ENCODE results near the gene RAP1B. TPM values are rescaled to one million over a fixed set of nuclear protein-coding genes. Genes with fewer than 3 reads are reported as not detected.
A peak's percentile ranks its signal among the peaks of the same experiment; 100 is the strongest.

RAP1B gene
- total RNA-seq, 2 donors from 2014 or later: 162 to 209 TPM

DNA sequence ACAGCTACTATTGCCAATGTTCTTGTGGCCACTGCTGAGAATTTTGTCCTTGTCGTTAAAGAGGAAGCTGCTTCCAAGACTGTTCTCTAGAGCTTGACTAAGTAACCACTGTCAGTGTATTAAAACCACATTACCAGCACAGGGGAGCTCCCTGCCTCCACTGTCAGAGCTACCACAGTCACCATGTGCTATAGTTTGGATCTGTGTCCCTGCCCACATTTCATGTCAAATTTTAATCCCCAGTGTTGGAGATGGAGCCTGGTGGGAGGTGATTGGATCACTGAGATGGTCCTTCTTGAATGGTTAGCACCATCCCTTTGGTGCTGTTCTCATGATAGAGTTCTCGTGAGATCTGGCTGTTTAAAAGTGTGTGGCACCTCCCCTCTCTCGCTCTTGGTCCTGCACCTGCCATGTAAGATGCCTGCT is 23.2 kb upstream of the RAP1B start:
- DNase-seq: peak; percentile 54 to 67
- H3K9me3 Mint-ChIP-seq: peaks cover 5 to 12% of the 10 kb centered on the region in 2 donors
- peaks cover 50% of the 10 kb centered on the region for H3K4me1 Mint-ChIP-seq (ENCODE audit: low read depth)
- H3K36me3 Mint-ChIP-seq (ENCODE audit: insufficient read depth in 2 of 2): peaks cover 10 to 24% of the 10 kb centered on the region in 2 donors
- ATAC-seq (replicated peaks in 1 of 2): peak; percentile 91 to 96
- H3K27me3 Mint-ChIP-seq (ENCODE audit: low read depth): no peaks in the 10 kb centered on the region
- peak overlapping the region; percentile 40 to 43 for H3K4me3 Mint-ChIP-seq
- peak overlapping the region; percentile 63 for H3K27ac Mint-ChIP-seq

DNA sequence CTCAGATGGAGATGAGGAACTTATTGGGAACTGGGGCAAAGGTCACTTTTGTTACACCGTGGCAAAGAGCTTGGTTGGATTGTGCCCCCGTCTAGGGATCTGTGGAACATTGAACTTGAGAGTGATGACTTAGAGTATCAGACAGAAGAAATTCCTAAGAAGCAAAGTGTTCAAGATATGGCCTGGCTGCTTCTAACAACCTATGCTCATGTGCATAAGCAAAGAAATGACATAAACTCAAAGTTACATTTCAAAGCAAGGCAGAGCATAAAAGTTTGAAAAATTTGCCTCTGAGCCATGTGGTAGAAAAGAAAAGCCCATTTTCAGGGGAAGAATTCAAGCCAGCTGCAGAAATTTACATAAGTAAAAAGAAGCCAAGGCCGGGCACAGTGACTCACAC is 21.5 kb upstream of the RAP1B start:
- Mint-ChIP-seq H3K36me3 (ENCODE audit: insufficient read depth in 2 of 2) (peaks cover 10 to 24% of the 10 kb centered on the region in 2 donors), H3K27me3 (ENCODE audit: low read depth) (no peaks in the 10 kb centered on the region), H3K27ac (no peak overlapping the region), H3K4me3 (no peak overlapping the region), H3K9me3 (peaks cover 5 to 12% of the 10 kb centered on the region in 2 donors), H3K4me1 (ENCODE audit: low read depth) (peaks cover 53% of the 10 kb centered on the region)
- DNase-seq: no peak
- no peak for ATAC-seq (replicated peaks in 1 of 2)

DNA sequence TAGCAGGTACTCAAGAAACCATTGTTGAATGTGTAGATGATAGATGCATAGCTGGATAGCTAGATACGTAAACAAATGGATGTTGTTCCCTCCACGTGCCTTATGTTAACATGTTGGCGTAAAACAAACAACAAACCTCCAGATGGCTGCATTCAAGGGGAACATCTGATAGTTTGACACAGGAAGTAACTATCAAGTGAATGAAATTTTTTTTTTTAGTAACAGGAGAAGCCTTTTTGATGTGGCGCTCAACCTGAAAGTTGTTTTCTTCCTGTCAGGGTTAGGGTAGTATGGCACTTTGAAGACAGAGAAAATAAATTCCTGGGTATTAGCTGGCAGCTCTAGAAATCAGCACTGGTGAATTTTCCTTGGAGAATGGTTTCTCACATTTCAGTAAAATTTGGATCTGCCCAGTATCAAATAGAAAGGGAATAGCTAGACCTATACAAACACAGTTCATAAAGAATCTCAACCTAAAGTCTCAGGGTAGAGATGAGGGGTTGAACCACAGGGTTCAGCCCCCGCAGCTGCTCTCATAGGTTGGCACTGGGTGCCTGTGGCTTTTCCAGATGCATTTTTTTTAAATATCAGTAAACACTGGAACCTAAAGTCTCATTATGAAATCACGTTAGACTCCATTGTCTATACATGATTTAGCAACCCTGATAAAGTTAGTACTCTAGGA is 18.8 kb upstream of the RAP1B start:
- Mint-ChIP-seq H3K27ac (peak overlapping the region; percentile 49), H3K36me3 (ENCODE audit: insufficient read depth in 2 of 2) (peaks cover 10 to 26% of the 10 kb centered on the region in 2 donors), H3K27me3 (ENCODE audit: low read depth) (no peaks in the 10 kb centered on the region), H3K4me3 (peak overlapping the region; percentile 63 to 76), H3K4me1 (ENCODE audit: low read depth) (peaks cover 49% of the 10 kb centered on the region), H3K9me3 (peaks cover 5 to 12% of the 10 kb centered on the region in 2 donors)
- DNase-seq: no peak
- peak; percentile 61 to 72 for ATAC-seq (replicated peaks in 1 of 2)

DNA sequence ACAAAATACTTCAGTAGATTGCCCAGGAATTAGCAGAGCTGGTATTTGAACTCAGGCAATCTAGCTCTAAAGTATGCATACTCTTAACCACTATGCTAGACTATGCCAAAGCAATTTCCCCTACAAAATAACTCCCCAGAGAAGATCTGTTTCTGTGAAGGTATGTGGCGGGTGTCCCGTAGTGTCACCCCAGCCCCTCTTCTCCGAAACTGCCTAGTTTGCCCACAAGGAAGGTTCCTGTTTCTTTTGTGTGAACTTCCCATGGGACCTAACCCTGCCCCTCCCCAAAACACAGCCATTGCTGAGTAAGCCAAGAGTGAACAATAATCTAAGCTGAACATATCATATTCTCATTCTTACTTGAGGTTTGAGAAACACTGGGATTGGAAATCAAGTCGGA is 15.5 kb upstream of the RAP1B start:
- H3K9me3 Mint-ChIP-seq: peaks cover 2% of the 10 kb centered on the region in 2 donors
- no peak overlapping the region for H3K27ac Mint-ChIP-seq
- peaks cover 65% of the 10 kb centered on the region for H3K4me1 Mint-ChIP-seq (ENCODE audit: low read depth)
- H3K36me3 Mint-ChIP-seq (ENCODE audit: insufficient read depth in 2 of 2): peaks cover 5 to 13% of the 10 kb centered on the region in 2 donors
- ATAC-seq (replicated peaks in 1 of 2) (no peak), DNase-seq (no peak)
- H3K4me3 Mint-ChIP-seq: no peak overlapping the region
- H3K27me3 Mint-ChIP-seq (ENCODE audit: low read depth): no peaks in the 10 kb centered on the region

- H3K4me3 Mint-ChIP-seq: peak overlapping the region in 1 of 2 donors; percentile 3
- H3K27me3 Mint-ChIP-seq (ENCODE audit: low read depth): no peaks in the 10 kb centered on the region
- H3K4me1 Mint-ChIP-seq (ENCODE audit: low read depth): peaks cover 48% of the 10 kb centered on the region
- H3K9me3 Mint-ChIP-seq: no peaks in the 10 kb centered on the region
- DNase-seq (no peak), ATAC-seq (replicated peaks in 1 of 2) (no peak)
- H3K36me3 Mint-ChIP-seq (ENCODE audit: insufficient read depth in 2 of 2): no peaks in the 10 kb centered on the region
- H3K27ac Mint-ChIP-seq: no peak overlapping the region
Observed at GRCh38 chr12:68601767-68602166, 8.9 kb upstream of the RAP1B start.

DNA sequence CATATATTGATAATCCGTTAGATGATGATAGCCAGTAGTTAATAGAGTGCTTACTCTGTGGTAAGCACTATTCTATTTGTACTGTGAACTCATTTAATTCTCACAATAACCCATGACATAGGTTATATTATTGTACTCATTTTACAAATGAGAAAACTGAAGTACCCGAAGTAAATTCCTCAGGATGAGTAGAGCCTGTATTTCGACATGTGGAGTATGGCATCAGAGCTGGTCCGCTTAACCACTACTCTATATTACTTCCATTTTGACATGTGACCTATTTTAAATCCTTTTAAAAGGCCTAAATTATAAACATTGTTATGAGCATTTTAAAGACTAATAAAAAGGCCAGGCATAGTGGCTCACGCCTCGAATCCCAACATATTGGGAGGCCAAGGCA is 8.0 kb upstream of the RAP1B start:
- Mint-ChIP-seq H3K27ac (no peak overlapping the region), H3K27me3 (ENCODE audit: low read depth) (no peaks in the 10 kb centered on the region), H3K4me3 (no peak overlapping the region), H3K9me3 (no peaks in the 10 kb centered on the region), H3K36me3 (ENCODE audit: insufficient read depth in 2 of 2) (no peaks in the 10 kb centered on the region), H3K4me1 (ENCODE audit: low read depth) (peaks cover 46% of the 10 kb centered on the region)
- DNase-seq: no peak
- no peak for ATAC-seq (replicated peaks in 1 of 2)

- Mint-ChIP-seq H3K36me3 (ENCODE audit: insufficient read depth in 2 of 2) (peaks cover 13 to 14% of the 10 kb centered on the region in 2 donors), H3K27ac (no peak overlapping the region), H3K9me3 (no peaks in the 10 kb centered on the region), H3K4me1 (ENCODE audit: low read depth) (peaks cover 40% of the 10 kb centered on the region), H3K4me3 (peak overlapping the region in 1 of 2 donors; percentile 23), H3K27me3 (ENCODE audit: low read depth) (no peaks in the 10 kb centered on the region)
- no peak for ATAC-seq (replicated peaks in 1 of 2)
- no peak for DNase-seq
Observed at GRCh38 chr12:68608191-68608590, 2.5 kb upstream of the RAP1B start.

- Mint-ChIP-seq H3K4me1 (ENCODE audit: low read depth) (peaks cover 54% of the 10 kb centered on the region), H3K4me3 (peak overlapping the region; percentile 94 to 96), H3K27ac (peak overlapping the region; percentile 97), H3K36me3 (ENCODE audit: insufficient read depth in 2 of 2) (peaks cover 24% of the 10 kb centered on the region in 2 donors), H3K9me3 (no peaks in the 10 kb centered on the region), H3K27me3 (ENCODE audit: low read depth) (no peaks in the 10 kb centered on the region)
- ATAC-seq (replicated peaks in 1 of 2) (no peak), DNase-seq (no peak)
Observed at GRCh38 chr12:68609998-68610369, 715 bp upstream of the RAP1B start.

DNA sequence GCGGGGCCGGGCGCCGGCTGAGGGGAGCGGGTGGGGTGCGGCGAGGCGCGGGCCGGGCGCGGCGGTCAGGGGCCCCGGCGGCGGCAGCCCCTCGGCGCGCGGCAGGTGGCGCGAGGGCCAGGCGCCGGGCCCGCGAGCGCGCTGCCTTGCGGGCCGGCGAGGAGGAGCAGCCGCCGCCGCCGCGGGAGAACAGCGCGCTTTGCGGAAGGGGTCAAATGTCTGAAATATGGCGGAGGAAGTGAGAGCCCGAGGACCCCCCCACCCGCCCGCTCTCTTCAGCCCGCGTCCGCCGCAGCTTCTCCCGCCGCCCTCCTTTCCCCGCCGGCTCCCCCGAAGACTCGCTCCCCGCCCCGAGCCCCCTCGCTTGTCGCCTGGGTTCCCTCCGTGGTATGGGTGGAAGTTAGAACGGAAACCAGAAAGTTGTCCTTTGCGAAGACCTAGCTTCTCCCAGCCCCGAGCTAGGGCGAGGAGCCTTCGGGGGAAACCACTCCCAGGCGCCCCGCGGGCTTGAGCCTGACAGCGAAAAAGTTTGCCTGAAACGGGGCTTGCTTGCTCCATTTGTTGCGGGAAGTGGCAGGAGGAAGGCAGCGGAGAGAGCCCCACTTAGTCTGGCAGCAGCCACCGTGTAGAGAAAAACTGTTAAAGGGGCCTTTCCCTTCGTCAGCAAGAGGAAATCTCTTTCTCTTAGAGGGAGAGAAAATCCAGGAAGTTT is 551 bp downstream of the RAP1B start:
- Mint-ChIP-seq H3K27ac (peak overlapping the region; percentile 99), H3K4me1 (ENCODE audit: low read depth) (peaks cover 66% of the 10 kb centered on the region), H3K36me3 (ENCODE audit: insufficient read depth in 2 of 2) (peaks cover 24 to 33% of the 10 kb centered on the region in 2 donors), H3K9me3 (no peaks in the 10 kb centered on the region), H3K4me3 (peak overlapping the region; percentile 99 to 100), H3K27me3 (ENCODE audit: low read depth) (no peaks in the 10 kb centered on the region)
- peak; percentile 51 to 56 for DNase-seq
- peak in 1 of 2 donors; percentile 18 for ATAC-seq (replicated peaks in 1 of 2)

GRCh38 chr12:68611806-68612160 is 1.1 kb downstream of the RAP1B start:
- Mint-ChIP-seq H3K4me1 (ENCODE audit: low read depth) (peaks cover 72% of the 10 kb centered on the region), H3K27ac (peak overlapping the region; percentile 99), H3K4me3 (peak overlapping the region; percentile 99 to 100), H3K9me3 (no peaks in the 10 kb centered on the region), H3K27me3 (ENCODE audit: low read depth) (no peaks in the 10 kb centered on the region), H3K36me3 (ENCODE audit: insufficient read depth in 2 of 2) (peaks cover 24 to 33% of the 10 kb centered on the region in 2 donors)
- no peak for DNase-seq
- no peak for ATAC-seq (replicated peaks in 1 of 2)

- peak in 1 of 2 donors; percentile 18 for ATAC-seq (replicated peaks in 1 of 2)
- Mint-ChIP-seq H3K4me3 (peak overlapping the region; percentile 99 to 100), H3K4me1 (ENCODE audit: low read depth) (peaks cover 76% of the 10 kb centered on the region), H3K36me3 (ENCODE audit: insufficient read depth in 2 of 2) (peaks cover 24 to 33% of the 10 kb centered on the region in 2 donors), H3K27ac (peak overlapping the region; percentile 99), H3K9me3 (no peaks in the 10 kb centered on the region), H3K27me3 (ENCODE audit: low read depth) (no peaks in the 10 kb centered on the region)
- no peak for DNase-seq
Observed at GRCh38 chr12:68612202-68612601, 1.5 kb downstream of the RAP1B start.

DNA sequence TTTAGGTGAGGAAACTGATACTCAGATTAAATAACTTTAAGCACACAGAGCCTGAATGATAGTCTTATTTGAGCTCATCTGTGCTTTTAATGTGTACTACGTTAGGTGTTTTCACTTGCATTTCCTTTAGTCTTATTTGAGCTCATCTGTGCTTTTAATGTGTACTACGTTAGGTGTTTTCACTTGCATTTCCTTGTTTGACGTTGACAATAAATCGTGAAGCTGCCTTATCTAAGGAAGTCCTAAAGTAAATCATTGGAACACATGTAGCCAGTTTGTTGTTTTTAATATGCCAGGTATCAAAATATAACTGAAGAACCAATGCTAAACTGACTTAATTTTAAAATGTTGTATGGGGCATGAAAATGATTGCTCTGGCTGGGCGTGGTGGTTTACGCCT is 2.0 kb downstream of the RAP1B start:
- no peak for DNase-seq
- peak; percentile 16 to 17 for ATAC-seq (replicated peaks in 1 of 2)
- Mint-ChIP-seq H3K36me3 (ENCODE audit: insufficient read depth in 2 of 2) (peaks cover 24 to 33% of the 10 kb centered on the region in 2 donors), H3K9me3 (no peaks in the 10 kb centered on the region), H3K27me3 (ENCODE audit: low read depth) (no peaks in the 10 kb centered on the region), H3K4me3 (peak overlapping the region; percentile 99 to 100), H3K4me1 (ENCODE audit: low read depth) (peaks cover 79% of the 10 kb centered on the region), H3K27ac (peak overlapping the region; percentile 99)

DNA sequence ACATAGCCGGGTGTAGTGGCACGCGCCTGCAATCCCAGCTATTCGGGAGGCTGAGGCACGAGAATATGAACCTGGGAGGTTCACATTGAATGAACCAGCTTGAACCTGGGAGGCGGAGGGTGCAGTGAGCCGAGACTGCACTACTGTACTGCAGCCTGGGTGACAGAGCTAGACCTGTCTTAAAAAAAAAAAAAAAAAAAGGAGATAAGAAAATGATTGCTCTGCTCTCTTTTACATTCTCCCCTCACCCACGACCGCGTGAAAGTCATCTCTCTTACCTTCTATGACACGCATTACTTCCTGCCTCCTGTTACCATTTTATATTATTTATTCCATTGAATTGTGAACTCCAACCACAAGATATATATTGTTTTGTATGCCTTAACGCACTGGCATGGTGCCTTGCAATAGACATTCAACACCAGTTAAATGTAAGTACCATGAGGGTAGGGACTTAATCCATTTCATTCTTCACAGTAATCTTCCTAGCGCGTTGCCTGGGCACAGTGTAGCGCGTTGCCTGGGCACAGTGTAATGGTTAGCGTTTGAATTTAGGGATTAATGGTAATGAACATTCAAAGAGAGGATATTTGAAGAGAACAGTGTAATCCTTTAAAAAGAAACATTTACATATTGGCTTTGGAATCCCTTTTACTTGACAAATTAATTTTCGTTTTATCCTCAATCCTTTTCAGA is 2.7 kb downstream of the RAP1B start:
- Mint-ChIP-seq H3K27ac (peak overlapping the region; percentile 99), H3K9me3 (no peaks in the 10 kb centered on the region), H3K4me3 (peak overlapping the region; percentile 99 to 100), H3K4me1 (ENCODE audit: low read depth) (peaks cover 77% of the 10 kb centered on the region), H3K36me3 (ENCODE audit: insufficient read depth in 2 of 2) (peaks cover 24 to 33% of the 10 kb centered on the region in 2 donors), H3K27me3 (ENCODE audit: low read depth) (no peaks in the 10 kb centered on the region)
- ATAC-seq (replicated peaks in 1 of 2): peak; percentile 26 to 30
- peak; percentile 52 to 61 for DNase-seq
